Measurements from ENCODE around the gene FAM221A.

Gene FAM221A

DNA sequence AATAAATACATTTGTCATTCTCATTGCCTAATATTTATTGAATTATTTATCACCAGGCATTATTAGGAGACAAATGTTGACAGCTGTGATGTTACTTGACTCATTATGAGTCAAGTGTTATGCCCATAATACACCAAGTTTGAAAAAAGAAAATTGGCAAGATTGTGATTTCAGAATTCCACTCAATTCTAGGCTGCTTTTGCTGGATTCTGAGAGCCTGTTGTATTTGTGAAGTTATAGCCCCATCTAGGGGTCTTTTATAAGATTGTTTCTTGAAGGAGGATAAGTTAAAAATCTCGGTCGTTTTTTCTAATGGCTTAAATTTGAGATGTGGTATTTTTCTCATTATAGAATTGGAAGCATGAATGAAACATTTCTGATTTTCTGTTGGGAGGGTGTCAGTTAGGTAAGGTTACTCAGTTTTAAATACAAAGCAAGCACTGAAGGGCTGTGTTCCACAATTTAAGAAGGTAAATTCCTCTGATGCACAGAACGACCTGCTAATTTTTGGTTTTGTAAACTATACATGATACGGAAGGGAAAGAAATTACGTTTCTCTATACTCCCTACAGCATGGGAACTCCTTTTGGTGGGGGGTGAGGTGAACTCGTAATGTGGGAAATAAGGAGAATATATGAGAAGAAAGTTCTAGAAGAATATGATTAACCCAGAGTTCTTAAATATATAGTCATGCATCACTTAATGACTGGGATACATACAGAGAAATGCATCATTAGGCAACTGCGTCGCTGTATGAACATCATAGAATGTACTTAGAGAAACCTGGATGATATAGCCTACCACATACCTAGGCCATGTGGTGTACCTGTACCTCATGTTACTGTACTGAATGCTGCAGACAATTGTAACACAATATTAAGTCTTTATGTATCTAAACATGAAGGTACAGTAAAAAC, 32.6 kb downstream of the FAM221A start:
- H2AFZ ChIP-seq = no peak overlapping the region
- H3K4me2 ChIP-seq (ENCODE audit: low read length) = no peak overlapping the region
- H3K79me2 ChIP-seq = no peaks in the 10 kb centered on the region
- H3K9me3 ChIP-seq (ENCODE audit: control insufficient read depth, low read length) = no peaks in the 10 kb centered on the region
- no peaks in the 10 kb centered on the region for H3K27me3 ChIP-seq (ENCODE audit: control insufficient read depth, insufficient read depth, low read length)
- H3K27ac ChIP-seq = no peak overlapping the region
- H3K36me3 ChIP-seq (ENCODE audit: control insufficient read depth, insufficient read depth, low read length) = no peaks in the 10 kb centered on the region
- peak; percentile 65 for TF ChIP-seq CTCF (IDR thresholded peaks at IDR 0.05)
- H3K4me3 ChIP-seq (ENCODE audit: low read depth, low read length) = no peak overlapping the region
- no peak overlapping the region for H3K9ac ChIP-seq
- H3K4me1 ChIP-seq = no peaks in the 10 kb centered on the region

DNA sequence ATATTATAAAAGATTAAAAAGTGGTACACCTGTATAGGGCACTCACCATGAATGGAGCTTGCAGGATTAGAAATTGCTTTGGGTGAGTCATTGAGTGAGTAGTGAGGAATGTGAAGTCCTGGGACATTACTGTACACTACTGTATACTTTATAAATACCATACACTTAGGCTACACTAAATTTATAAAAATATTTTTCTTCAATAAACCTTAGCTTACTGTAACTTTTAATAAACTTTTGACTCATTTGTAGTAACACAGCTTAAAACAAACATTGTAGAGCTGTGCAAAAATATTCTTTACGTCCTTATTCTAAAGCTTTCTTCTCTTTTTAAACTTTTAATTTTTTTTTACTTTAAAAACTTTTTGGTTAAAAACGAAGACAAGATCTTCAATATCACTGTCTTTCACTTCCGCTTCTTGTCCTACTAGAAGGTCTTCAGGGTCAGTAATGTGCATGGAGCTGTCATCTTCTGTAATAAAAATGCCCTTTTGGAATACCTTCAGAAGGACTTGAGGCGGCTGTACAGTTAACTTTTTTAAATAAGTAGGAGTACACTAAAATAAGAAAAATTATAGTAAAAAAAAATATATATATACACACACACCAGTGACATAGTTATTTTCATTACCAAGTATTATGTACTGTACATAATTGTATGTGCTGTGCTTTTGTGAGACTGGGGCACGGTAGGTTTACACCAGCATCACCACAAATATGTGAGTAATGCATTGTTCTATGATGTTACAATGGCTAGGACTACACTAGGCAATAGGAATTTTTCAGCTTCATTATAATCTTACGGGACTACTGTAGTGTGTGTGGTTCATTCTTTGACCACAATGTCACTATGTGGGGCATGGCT, 33.5 kb downstream of the FAM221A start:
- H3K79me2 ChIP-seq = no peaks in the 10 kb centered on the region
- H3K27me3 ChIP-seq (ENCODE audit: control insufficient read depth, insufficient read depth, low read length) = no peaks in the 10 kb centered on the region
- no peak overlapping the region for H3K4me2 ChIP-seq (ENCODE audit: low read length)
- no peak overlapping the region for H3K9ac ChIP-seq
- no peak overlapping the region for H2AFZ ChIP-seq
- H3K36me3 ChIP-seq (ENCODE audit: control insufficient read depth, insufficient read depth, low read length) = no peaks in the 10 kb centered on the region
- no peak overlapping the region for H3K27ac ChIP-seq
- H3K4me3 ChIP-seq (ENCODE audit: low read depth, low read length) = no peak overlapping the region
- H3K4me1 ChIP-seq = no peaks in the 10 kb centered on the region
- TF ChIP-seq CTCF (IDR thresholded peaks at IDR 0.05) = no peak
- H3K9me3 ChIP-seq (ENCODE audit: control insufficient read depth, low read length) = no peaks in the 10 kb centered on the region

GRCh38 chr7:23714150-23714464, 34.1 kb downstream of the FAM221A start:
- Histone ChIP-seq H3K4me2 (ENCODE audit: low read length) (no peak overlapping the region), H3K4me3 (ENCODE audit: low read depth, low read length) (no peak overlapping the region), H3K9me3 (ENCODE audit: control insufficient read depth, low read length) (no peaks in the 10 kb centered on the region), H3K27me3 (ENCODE audit: control insufficient read depth, insufficient read depth, low read length) (no peaks in the 10 kb centered on the region), H2AFZ (no peak overlapping the region), H3K9ac (no peak overlapping the region), H3K27ac (no peak overlapping the region), H3K4me1 (no peaks in the 10 kb centered on the region), H3K79me2 (no peaks in the 10 kb centered on the region), H3K36me3 (ENCODE audit: control insufficient read depth, insufficient read depth, low read length) (no peaks in the 10 kb centered on the region)
- no peak for TF ChIP-seq CTCF (IDR thresholded peaks at IDR 0.05)

- H3K27ac ChIP-seq = no peak overlapping the region
- no peak overlapping the region for H3K4me2 ChIP-seq (ENCODE audit: low read length)
- H3K9me3 ChIP-seq (ENCODE audit: control insufficient read depth, low read length) = no peaks in the 10 kb centered on the region
- no peak overlapping the region for H2AFZ ChIP-seq
- H3K9ac ChIP-seq = no peak overlapping the region
- H3K27me3 ChIP-seq (ENCODE audit: control insufficient read depth, insufficient read depth, low read length) = no peaks in the 10 kb centered on the region
- H3K4me3 ChIP-seq (ENCODE audit: low read depth, low read length) = no peak overlapping the region
- no peaks in the 10 kb centered on the region for H3K36me3 ChIP-seq (ENCODE audit: control insufficient read depth, insufficient read depth, low read length)
- no peak for TF ChIP-seq CTCF (IDR thresholded peaks at IDR 0.05)
- H3K79me2 ChIP-seq = no peaks in the 10 kb centered on the region
- no peaks in the 10 kb centered on the region for H3K4me1 ChIP-seq
These were observed 34.6 kb downstream of the FAM221A start for GRCh38 chr7:23714579-23714978.
